H1 (cell line): ENCODE data around the gene FLT1. TPM values are rescaled to one million over a fixed set of nuclear protein-coding genes. Genes with fewer than 3 reads are reported as not detected.

Experiments
- CTCF ChIA-PET: fragments of 300-600 bp; sonication (Branson Sonifier 250); formaldehyde crosslinking; loops from one replicate; lab custom pipeline; 2021; ENCODE audit not compliant: partially characterized antibody; lab: Charles Lee
- POLR2A ChIA-PET: fragments of 300-600 bp; sonication (Branson Sonifier 250); formaldehyde crosslinking; loops from one replicate; lab custom pipeline; 2021; ENCODE audit warnings: inconsistent platforms; ENCODE audit not compliant: partially characterized antibody; lab: Charles Lee
- DNase-seq, 2 experiments: peaks; one replicate each; pipeline versions ENCODE4 v3.0.0 to v3.0.0-alpha.2; 2010 to 2022; ENCODE audit warnings: low spot score in 2 of 2, low read depth in 1 of 2, mixed read lengths in 1 of 2
- FAIRE-seq: peaks from 2 replicates; lab custom pipeline; 2011; peaks lifted over from hg19 to GRCh38; lab: Jason Lieb, UNC
- H2AFZ ChIP-seq: 2 replicates; pipeline ENCODE4 v1.8.1; 2012; ENCODE audit warnings: low read length, inconsistent platforms
- H2AK5ac ChIP-seq: 2 replicates; pipeline ENCODE4 v1.6.1; 2013; ENCODE audit warnings: low read depth, low read length
- H2BK120ac ChIP-seq: replicated peaks from 2 replicates; pipeline ENCODE3; 2013; ENCODE audit warnings: low read depth, low read length, inconsistent platforms
- H2BK12ac ChIP-seq: 2 replicates; pipeline ENCODE4 v1.6.1; 2013; ENCODE audit warnings: low read depth, low read length
- H2BK15ac ChIP-seq: 2 replicates; pipeline ENCODE4 v1.6.1; 2013; ENCODE audit warnings: low read length
- H2BK20ac ChIP-seq: 2 replicates; pipeline ENCODE4 v1.6.1; 2013; ENCODE audit warnings: low read length
- H2BK5ac ChIP-seq: 2 replicates; pipeline ENCODE4 v1.6.1; 2013; ENCODE audit warnings: low read depth, low read length
- H3K14ac ChIP-seq: 2 replicates; pipeline ENCODE4 v1.6.1; 2013; ENCODE audit warnings: inconsistent platforms; ENCODE audit not compliant: insufficient read length
- H3K18ac ChIP-seq: 2 replicates; pipeline ENCODE4 v1.6.1; 2013; ENCODE audit warnings: low read length; ENCODE audit errors: extremely low read depth
- H3K23ac ChIP-seq: 2 replicates; pipeline ENCODE4 v1.6.1; 2013; ENCODE audit warnings: inconsistent platforms; ENCODE audit not compliant: insufficient read length
- H3K23me2 ChIP-seq: 2 replicates; pipeline ENCODE4 v1.6.1; 2013; ENCODE audit warnings: low read depth, low read length
- H3K27ac ChIP-seq: 2 replicates; pipeline ENCODE4 v1.6.1; 2011; ENCODE audit warnings: low read depth, low read length, inconsistent platforms
- H3K27me3 ChIP-seq, 4 experiments: replicated peaks in 1 of 4; 1 replicate in 1 of 4; 2 replicates in 3 of 4; pipeline versions ENCODE4 v1.6.1 to v1.8.1; 2011 to 2013; ENCODE audit warnings: low read length in 3 of 4, mild to moderate bottlenecking in 3 of 4, inconsistent platforms in 2 of 4, mixed read lengths in 2 of 4, moderate library complexity in 1 of 4; ENCODE audit not compliant: control insufficient read depth in 3 of 4, insufficient read depth in 3 of 4; ENCODE audit errors: extremely low read depth in 1 of 4
- H3K36me3 ChIP-seq, 4 experiments: 2 replicates each; pipeline versions ENCODE4 v1.6.1 to v1.8.1; 2011 to 2013; ENCODE audit warnings: mild to moderate bottlenecking in 4 of 4, low read length in 3 of 4, moderate library complexity in 2 of 4, control low read depth in 1 of 4, inconsistent platforms in 1 of 4; ENCODE audit not compliant: insufficient read depth in 4 of 4, control insufficient read depth in 2 of 4
- H3K4ac ChIP-seq: replicated peaks from 2 replicates; pipeline ENCODE3; 2013; ENCODE audit warnings: low read length, low read depth, mixed read lengths, inconsistent platforms; ENCODE audit not compliant: insufficient read length
- H3K4me1 ChIP-seq, 4 experiments: replicated peaks in 1 of 4; 1 replicate in 1 of 4; 2 replicates in 3 of 4; pipeline versions ENCODE4 v1.6.1 to v1.8.1; 2011 to 2013; ENCODE audit warnings: low read length in 3 of 4, inconsistent platforms in 2 of 4, mixed read lengths in 1 of 4; ENCODE audit not compliant: insufficient read depth in 4 of 4, control insufficient read depth in 3 of 4
- H3K4me2 ChIP-seq, 2 experiments: 2 replicates each; pipeline versions ENCODE4 v1.6.1 to v1.8.1; 2011 to 2013; ENCODE audit warnings: low read depth in 2 of 2, low read length in 2 of 2, control low read depth in 1 of 2, inconsistent platforms in 1 of 2, mild to moderate bottlenecking in 1 of 2; ENCODE audit not compliant: insufficient read depth in 1 of 2
- H3K4me3 ChIP-seq, 4 experiments: fragments of 200-600, 300-600 bp in 1 of 4; sonication (generic), shearing (Covaris generic), sonication (Bioruptor Twin) in 1 of 4; 2 replicates each; pipeline versions ENCODE4 v1.5.1 to v1.8.1; 2011 to 2016; ENCODE audit warnings: low read length in 4 of 4, low read depth in 3 of 4, control low read depth in 2 of 4, inconsistent platforms in 2 of 4, mild to moderate bottlenecking in 2 of 4, mixed read lengths in 1 of 4, moderate library complexity in 1 of 4; ENCODE audit not compliant: insufficient read depth in 2 of 4; ENCODE audit errors: extremely low read depth in 1 of 4
- H3K56ac ChIP-seq: replicated peaks from 2 replicates; pipeline ENCODE3; 2013; ENCODE audit warnings: low read depth, mild to moderate bottlenecking, mixed read lengths, low read length, inconsistent platforms; ENCODE audit not compliant: insufficient read length
- H3K79me1 ChIP-seq: 2 replicates; pipeline ENCODE4 v1.6.1; 2013; ENCODE audit warnings: low read depth, low read length, control low read depth
- H3K79me2 ChIP-seq, 2 experiments: 2 replicates each; pipeline versions ENCODE4 v1.6.1 to v1.8.1; 2012 to 2013; ENCODE audit warnings: low read length in 2 of 2, mild to moderate bottlenecking in 2 of 2, inconsistent platforms in 1 of 2; ENCODE audit not compliant: insufficient read depth in 2 of 2, control insufficient read depth in 1 of 2
- H3K9ac ChIP-seq, 4 experiments: replicated peaks in 1 of 4; 1 replicate in 1 of 4; 2 replicates in 3 of 4; pipeline versions ENCODE4 v1.6.1 to v1.8.1; 2011 to 2013; ENCODE audit warnings: low read depth in 3 of 4, low read length in 3 of 4, control low read depth in 2 of 4, mild to moderate bottlenecking in 2 of 4, moderate library complexity in 2 of 4, inconsistent platforms in 1 of 4; ENCODE audit errors: extremely low read depth in 1 of 4
- H3K9me3 ChIP-seq, 2 experiments: 2 replicates each; pipeline versions ENCODE4 v1.6.1 to v1.8.1; 2012 to 2013; ENCODE audit warnings: mild to moderate bottlenecking in 2 of 2, moderate library complexity in 2 of 2, control low read depth in 1 of 2, inconsistent platforms in 1 of 2, low read depth in 1 of 2, low read length in 1 of 2, mixed read lengths in 1 of 2; ENCODE audit not compliant: insufficient read depth in 2 of 2
- H4K20me1 ChIP-seq, 2 experiments: replicated peaks in 1 of 2; 2 replicates each; pipeline versions ENCODE3 to v1.8.1; 2011 to 2013; ENCODE audit warnings: inconsistent platforms in 2 of 2, low read length in 2 of 2, mild to moderate bottlenecking in 1 of 2; ENCODE audit not compliant: insufficient read depth in 2 of 2, control insufficient read depth in 1 of 2
- H4K5ac ChIP-seq: 2 replicates; pipeline ENCODE4 v1.6.1; 2013; ENCODE audit warnings: low read length, low read depth, mixed read lengths, inconsistent platforms; ENCODE audit not compliant: insufficient read length
- H4K8ac ChIP-seq: 2 replicates; pipeline ENCODE4 v1.8.0; 2013; ENCODE audit warnings: mild to moderate bottlenecking, moderate library complexity, low read length, inconsistent platforms; ENCODE audit not compliant: insufficient read depth; ENCODE audit errors: extremely low read depth
- H4K91ac ChIP-seq: replicated peaks from 2 replicates; pipeline ENCODE3; 2013; ENCODE audit warnings: low read length, mixed read lengths, inconsistent platforms; ENCODE audit not compliant: insufficient read length
- POU5F1 ChIP-seq: IDR thresholded peaks from 2 replicates; pipeline ENCODE4 v1.6.1; 2011; ENCODE audit warnings: low read depth, mild to moderate bottlenecking, low read length, moderate library complexity
- WGBS, 2 experiments: shearing (Covaris generic) in 1 of 2; methylation state at CpG; one replicate each; pipeline versions ENCODE4 v1.1.6 to v1.1.7; 2013 to 2015; ENCODE audit warnings: low lambda C conversion rate in 2 of 2, mixed read lengths in 2 of 2, inconsistent platforms in 1 of 2, low coverage in 1 of 2, missing lambda C conversion rate in 1 of 2; ENCODE audit not compliant: insufficient replicate concordance in 2 of 2, insufficient coverage in 1 of 2, insufficient read length in 1 of 2; ENCODE audit errors: extremely low coverage in 1 of 2, missing lambda C conversion rate in 1 of 2; 5-methylcytosine and 5-hydroxymethylcytosine counted together
- polyA plus RNA-seq, 7 experiments: library from polyadenylated mRNA; depleted of rRNA in 3 of 7; stranded (reverse) in 5 of 7; unstranded in 2 of 7; fragments of >200 nt in 5 of 7; fragments of 200-250 nt in 2 of 7; gene quantifications; 1 replicate in 5 of 7; 2 replicates in 1 of 7; 4 replicates in 1 of 7; pipeline versions ENCODE4 v1.2.1 to v1.2.3, GENCODE V29; 2011 to 2013; ENCODE audit warnings: missing spikeins in 2 of 7, mixed read lengths in 2 of 7
- total RNA-seq: library from RNA; stranded (reverse); fragmentation: NEBNext Ultra II Directional; extraction: Animal tissue kit (Norgen Biotek cat#: 25700); gene quantifications from 2 replicates; pipeline ENCODE4 v1.2.1, GENCODE V29; 2021

Gene FLT1
- total and polyA plus RNA-seq, 2 of the 8 experiments (the other 6 are each of a cell fraction or from before 2014, with no cell fraction given) = 19.7 to 90.2 TPM

DNA sequence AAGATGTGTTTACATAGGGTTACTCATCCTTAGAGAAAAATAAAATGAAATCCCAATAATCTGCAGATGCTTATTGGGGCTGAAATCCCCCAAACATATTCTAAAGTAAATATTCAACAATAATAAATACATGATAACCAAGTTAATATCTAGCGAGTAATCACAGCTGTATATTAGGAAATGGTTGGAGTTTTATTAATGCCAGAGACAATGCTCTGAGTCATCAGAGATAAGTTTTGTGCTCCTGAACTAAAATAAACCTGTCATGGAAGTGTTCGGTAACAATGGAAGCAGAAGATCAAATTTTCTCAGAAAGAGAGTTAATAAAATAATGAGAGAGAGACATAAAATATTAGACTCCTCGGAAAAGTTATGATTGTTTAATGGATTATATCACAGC lies 31.4 kb downstream of the FLT1 start:
- H3K79me2 ChIP-seq = peaks cover 0 to 37% of the 10 kb centered on the region in 2 experiments; a peak in 2 of 4 replicates
- no peak overlapping the region for H3K14ac ChIP-seq
- no peaks in the 10 kb centered on the region for H3K9me3 ChIP-seq
- H2BK12ac ChIP-seq = no peak overlapping the region
- no peak overlapping the region for H3K18ac ChIP-seq
- no peak overlapping the region for H3K23ac ChIP-seq
- POLR2A ChIA-PET = no interaction called here
- 90% methylated on average over 3 of the region's 3 CpGs; no CpG with 5 or more reads in 1 of the 2 experiments for WGBS, 2 experiments
- H3K27ac ChIP-seq = no peak overlapping the region
- H3K4ac ChIP-seq = no peak overlapping the region
- H3K36me3 ChIP-seq = peaks cover 4 to 82% (median 48%) of the 10 kb centered on the region in 4 experiments; a peak in 7 of 8 replicates
- no peak overlapping the region for H3K4me3 ChIP-seq
- FAIRE-seq (no peak), DNase-seq (no peak)
- H3K9ac ChIP-seq = no peak overlapping the region
- H4K8ac ChIP-seq = no peak overlapping the region
- H4K20me1 ChIP-seq = no peaks in the 10 kb centered on the region
- no peak overlapping the region for H2AK5ac ChIP-seq
- H2BK15ac ChIP-seq = no peak overlapping the region
- no peaks in the 10 kb centered on the region for H3K23me2 ChIP-seq
- CTCF ChIA-PET = interaction anchor here (0.6 kb wide), 1 partner anchor 993 kb away, joined by 3 read pairs; no protein-coding TSS in a partner anchor
- no peak overlapping the region for H2AFZ ChIP-seq
- H3K27me3 ChIP-seq = no peaks in the 10 kb centered on the region
- no peak overlapping the region for H2BK120ac ChIP-seq
- H4K91ac ChIP-seq = no peak overlapping the region
- no peak overlapping the region for H4K5ac ChIP-seq
- no peaks in the 10 kb centered on the region for H3K79me1 ChIP-seq
- H2BK5ac ChIP-seq = no peak overlapping the region
- no peak overlapping the region for H2BK20ac ChIP-seq
- H3K4me2 ChIP-seq = no peak overlapping the region
- no peak for TF ChIP-seq POU5F1
- peaks cover 0 to 1% (median 0%) of the 10 kb centered on the region in 4 experiments; a peak in 3 of 7 replicates for H3K4me1 ChIP-seq
- H3K56ac ChIP-seq = no peak overlapping the region
